Mucosa of descending colon (tissue), 3 donors: Measurements from ENCODE around the gene TMEM182. TPM values are rescaled to one million over a fixed set of nuclear protein-coding genes. Genes with fewer than 3 reads are reported as not detected.
A peak's percentile ranks its signal among the peaks of the same experiment; 100 is the strongest.

ENCODE experiments used
- ATAC-seq: fragments of 200-7000 bp; cut with Tn5 transposase; one replicate; pipeline ENCODE4 v1.9.1; 2020; ENCODE audit warnings: mild to moderate bottlenecking, moderate library complexity
- DNase-seq, 3 donors: peaks; one replicate each; pipeline ENCODE4 v3.0.0-alpha.2; 2020
- H3K36me3 ChIP-seq: fragments of 200-600 bp; one replicate; pipeline ENCODE4 v1.8.0; 2021; ENCODE audit warnings: low read depth, mild to moderate bottlenecking
- H3K4me1 ChIP-seq: fragments of 200-600 bp; one replicate; pipeline ENCODE4 v1.8.0; 2021; ENCODE audit warnings: low read depth, mild to moderate bottlenecking
- H3K4me3 ChIP-seq: fragments of 200-600 bp; one replicate; pipeline ENCODE4 v1.8.0; 2021; ENCODE audit warnings: mild to moderate bottlenecking
- H3K9me3 ChIP-seq: fragments of 200-600 bp; one replicate; pipeline ENCODE4 v1.8.0; 2021; ENCODE audit warnings: mild to moderate bottlenecking
- CTCF ChIP-seq: fragments of 200-600 bp; IDR thresholded peaks from one replicate; pipeline ENCODE4 v1.8.0; 2022; ENCODE audit warnings: antibody characterized with exemption, mild to moderate bottlenecking
- intact Hi-C, 2 donors: fragments of 100-400 bp; cut with DNase I in 1 of 2; cut with micrococcal nuclease in 1 of 2; formaldehyde crosslinking; loops; one replicate each; pipeline versions ENCODE4 v1.11.0 to v1.11.1; 2022; cut with DNase I, micrococcal nuclease
- total RNA-seq, 3 donors: library from RNA; stranded (reverse); fragmentation: NEBNext Ultra II Directional in 2 of 3; extraction: Animal tissue kit (Norgen Biotek cat#: 25700) in 2 of 3; gene quantifications; one replicate each; pipeline versions ENCODE4 v1.2.1 to v1.2.4, GENCODE V29; 2021 to 2023
- donor health status: DM: no; HTN: no; CAD: no; lungs with moderate emphysema.
- donor health status: DM: no; HTN: no; CAD: no.
- donor health status: DM: no; HTN: yes; CAD: no.

The TMEM182 gene
- total RNA-seq, 3 donors from 2014 or later, result 3.2 to 4.4 (median 3.4) TPM

DNA sequence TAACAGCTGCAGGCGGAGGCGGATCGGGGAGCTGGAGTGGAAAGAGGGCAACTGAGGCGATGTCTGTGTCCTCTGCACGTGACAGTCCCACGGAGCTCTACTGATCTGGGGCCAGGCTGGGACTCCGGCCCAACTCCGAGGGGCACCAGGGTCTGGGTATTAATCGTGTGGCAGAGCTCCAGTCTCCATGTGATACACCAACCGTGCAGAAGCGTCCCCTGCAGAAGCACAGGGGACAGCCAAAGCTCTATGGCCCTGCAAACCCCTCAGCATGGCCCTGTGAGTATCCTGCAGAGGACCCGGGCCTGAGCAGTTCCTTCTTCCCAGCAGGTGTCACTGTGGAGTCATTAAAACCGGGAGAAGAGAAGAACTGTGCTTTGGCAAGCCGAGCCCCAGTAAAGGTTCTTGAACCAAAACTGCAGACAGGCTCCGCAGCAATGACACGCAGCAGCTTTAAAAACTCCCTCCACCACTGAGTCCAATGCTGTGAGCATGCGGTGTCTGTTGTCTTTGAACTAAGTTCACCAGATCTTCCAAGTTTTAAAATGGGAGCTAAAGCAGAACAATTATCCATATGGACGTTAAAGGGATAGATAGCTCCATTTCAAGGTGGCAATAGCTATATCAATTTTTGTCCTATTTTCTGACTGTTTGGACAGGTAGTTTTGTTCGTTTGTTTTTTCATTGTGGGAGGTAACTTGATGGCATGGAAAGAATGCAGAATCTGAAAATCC is 79.4 kb downstream of the TMEM182 start:
- no peaks in the 10 kb centered on the region for H3K36me3 ChIP-seq
- ATAC-seq, result peak; percentile 65
- no peak for TF ChIP-seq CTCF
- no peaks in the 10 kb centered on the region for H3K4me1 ChIP-seq
- DNase-seq, result peak in 2 of 3 donors; percentile 27 to 52
- no peak overlapping the region for H3K4me3 ChIP-seq
- H3K9me3 ChIP-seq, result no peaks in the 10 kb centered on the region
- intact Hi-C loops, result no loop called here

DNA sequence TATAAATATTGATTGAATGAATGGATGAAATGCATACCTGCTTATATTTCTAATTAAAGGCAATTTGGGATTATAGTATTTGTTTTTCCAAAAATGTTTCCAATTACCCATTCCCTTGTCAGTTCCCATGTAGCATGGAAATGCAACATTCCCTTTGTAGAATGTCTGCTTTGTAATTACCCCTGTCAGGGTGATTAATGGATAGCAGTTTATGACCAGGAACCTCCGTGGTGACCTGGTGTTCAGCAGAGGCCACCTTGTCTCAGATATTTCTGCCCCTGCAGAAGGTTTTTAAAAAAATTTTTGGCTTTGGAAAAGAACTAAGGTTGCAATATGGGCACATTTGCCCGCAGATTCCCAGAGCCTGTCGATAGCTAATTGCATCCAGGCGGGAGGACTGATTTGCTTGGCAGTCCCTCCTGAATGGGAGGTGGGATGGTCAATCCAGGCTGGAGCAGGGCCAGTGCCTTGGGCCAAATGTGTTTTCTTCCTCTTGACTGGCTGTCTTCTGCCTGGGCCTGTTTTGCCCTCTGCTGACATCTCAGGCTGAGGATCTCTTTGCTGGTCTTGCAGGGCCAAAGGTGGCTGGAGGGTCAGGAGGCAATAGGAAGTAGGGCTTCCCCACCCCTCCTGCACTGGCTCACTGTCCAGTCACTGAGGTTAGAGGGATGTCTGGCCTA is 82.1 kb downstream of the TMEM182 start:
- no peaks in the 10 kb centered on the region for H3K4me1 ChIP-seq
- DNase-seq, result no peak
- no peaks in the 10 kb centered on the region for H3K36me3 ChIP-seq
- H3K4me3 ChIP-seq, result no peak overlapping the region
- no peak for ATAC-seq
- intact Hi-C loops, result no loop called here
- TF ChIP-seq CTCF, result no peak
- no peaks in the 10 kb centered on the region for H3K9me3 ChIP-seq

GRCh38 chr2:102844911-102845310 is 83.1 kb downstream of the TMEM182 start:
- intact Hi-C loops, result no loop called here
- Histone ChIP-seq H3K9me3 (no peaks in the 10 kb centered on the region), H3K36me3 (no peaks in the 10 kb centered on the region), H3K4me1 (no peaks in the 10 kb centered on the region), H3K4me3 (no peak overlapping the region)
- no peak for TF ChIP-seq CTCF
- DNase-seq (no peak), ATAC-seq (no peak)

DNA sequence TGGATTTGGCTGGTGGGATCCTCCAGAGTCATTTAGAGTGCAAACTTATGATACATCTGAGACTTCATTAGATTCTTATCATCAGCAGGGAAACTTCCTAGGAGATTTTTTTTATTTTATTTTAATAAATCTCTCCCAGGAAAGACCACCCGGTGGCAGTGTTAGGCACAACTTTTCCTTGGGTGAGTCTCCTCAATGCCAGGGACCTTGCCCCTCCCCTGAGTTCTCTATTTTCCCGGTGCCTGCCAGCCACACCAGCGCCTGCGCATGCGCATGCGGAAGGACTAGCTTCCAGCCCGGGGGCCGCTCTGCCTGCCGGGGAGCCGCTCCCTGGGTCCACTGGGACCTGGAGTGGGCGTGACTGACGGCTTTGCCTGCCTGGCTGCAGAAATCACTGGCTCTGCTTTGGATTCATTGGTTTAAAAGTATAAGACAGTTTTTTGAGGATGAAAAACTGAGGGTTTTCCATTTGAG is 86.6 kb downstream of the TMEM182 start:
- peak; percentile 88 for ATAC-seq

DNA sequence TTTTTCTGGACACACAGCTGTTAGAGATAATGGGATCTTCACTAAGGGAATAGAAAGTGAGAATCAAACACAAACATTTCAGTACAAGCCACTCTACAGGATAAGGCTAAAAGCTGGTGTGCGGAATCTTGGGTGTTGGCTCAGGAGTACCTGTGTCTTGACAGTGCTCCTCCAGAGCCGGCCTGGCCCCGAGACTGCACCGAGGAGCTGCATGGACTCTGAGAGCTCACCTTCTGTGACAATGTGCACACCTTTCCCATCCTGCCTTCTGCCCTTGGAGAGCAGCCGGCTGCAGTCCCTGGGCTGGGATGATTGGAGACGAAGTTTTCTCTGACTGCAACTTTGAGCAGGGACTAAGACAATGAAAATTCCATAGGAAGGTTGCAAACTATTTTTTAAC is 89.1 kb downstream of the TMEM182 start:
- no peaks in the 10 kb centered on the region for H3K9me3 ChIP-seq
- no peaks in the 10 kb centered on the region for H3K36me3 ChIP-seq
- no peak for TF ChIP-seq CTCF
- H3K4me3 ChIP-seq, result no peak overlapping the region
- H3K4me1 ChIP-seq, result no peaks in the 10 kb centered on the region
- intact Hi-C loops, result no loop called here
- ATAC-seq, result no peak
- no peak for DNase-seq

More for the DNA sequence above, 86.6 kb downstream of the TMEM182 start:
- no peaks in the 10 kb centered on the region for H3K9me3 ChIP-seq
- no peak for TF ChIP-seq CTCF
- no peaks in the 10 kb centered on the region for H3K36me3 ChIP-seq
- DNase-seq, result peak; percentile 71 to 79 (median 74)
- H3K4me3 ChIP-seq, result no peak overlapping the region
- no peaks in the 10 kb centered on the region for H3K4me1 ChIP-seq
- intact Hi-C loops, result no loop called here
